ENCODE results near the gene HAPLN2. TPM values are rescaled to one million over a fixed set of nuclear protein-coding genes. Genes with fewer than 3 reads are reported as not detected.

HAPLN2 gene
- total RNA-seq, 1 experiment from 2014 or later: 1.2 TPM

GRCh38 chr1:156644640-156645039, 25.4 kb downstream of the HAPLN2 start:
- ChIA-PET POLR2A (no interaction called here), CTCF (interaction anchor here (1.0 to 12.1 kb wide), 6 partner anchors 14 to 62 kb away, joined by 3 to 180 read pairs (median 35); no protein-coding TSS in a partner anchor)
- Mint-ChIP-seq H3K9me3 (no peaks in the 10 kb centered on the region), H3K4me3 (no peak overlapping the region), H3K4me1 (peaks cover 29% of the 10 kb centered on the region), H3K27me3 (ENCODE audit: low read depth) (peaks cover 99% of the 10 kb centered on the region), H3K36me3 (no peaks in the 10 kb centered on the region), H3K27ac (no peak overlapping the region)
- TF ChIP-seq USF2 (CRISPR knock-in tag; IDR thresholded peaks at IDR 0.05): no peak
- no peak for DNase-seq (ENCODE audit: low spot score)
- ATAC-seq: no peak

- ChIA-PET POLR2A (no interaction called here), CTCF (interaction anchor here (0.9 to 12.1 kb wide), 10 partner anchors 14 to 194 kb away, joined by 3 to 180 read pairs (median 6); partner anchors contain the start of gene HAPLN2)
- Mint-ChIP-seq H3K4me3 (no peak overlapping the region), H3K27me3 (ENCODE audit: low read depth) (peaks cover 98% of the 10 kb centered on the region), H3K27ac (no peak overlapping the region), H3K9me3 (no peaks in the 10 kb centered on the region), H3K36me3 (no peaks in the 10 kb centered on the region), H3K4me1 (peaks cover 29% of the 10 kb centered on the region)
- TF ChIP-seq JUN (CRISPR knock-in tag; IDR thresholded peaks at IDR 0.05): no peak
- TF ChIP-seq SOX15 (CRISPR knock-in tag; IDR thresholded peaks at IDR 0.05): no peak
- no peak for TF ChIP-seq E2F5 (CRISPR knock-in tag; IDR thresholded peaks at IDR 0.05)
- TF ChIP-seq GRHL2 (CRISPR knock-in tag; IDR thresholded peaks at IDR 0.05; ENCODE audit: insufficient replicate concordance, severe bottlenecking): no peak
- no peak for TF ChIP-seq OVOL2 (CRISPR knock-in tag; IDR thresholded peaks at IDR 0.05; ENCODE audit: borderline replicate concordance)
- TF ChIP-seq ZNF671 (CRISPR knock-in tag; IDR thresholded peaks at IDR 0.05): no peak
- no peak for TF ChIP-seq ZNF263 (CRISPR knock-in tag; IDR thresholded peaks at IDR 0.05; ENCODE audit: low read depth)
- TF ChIP-seq ZNF396 (CRISPR knock-in tag; IDR thresholded peaks at IDR 0.05; ENCODE audit: borderline replicate concordance): no peak
- DNase-seq (ENCODE audit: low spot score): no peak
- ATAC-seq: no peak
Measured at GRCh38 chr1:156645056-156645455, 25.8 kb downstream of the HAPLN2 start.

- Mint-ChIP-seq H3K4me1 (peaks cover 29% of the 10 kb centered on the region), H3K27ac (no peak overlapping the region), H3K4me3 (no peak overlapping the region), H3K9me3 (no peaks in the 10 kb centered on the region), H3K36me3 (no peaks in the 10 kb centered on the region), H3K27me3 (ENCODE audit: low read depth) (peaks cover 98% of the 10 kb centered on the region)
- TF ChIP-seq ESRRA (CRISPR knock-in tag; IDR thresholded peaks at IDR 0.05; ENCODE audit: borderline replicate concordance): no peak
- no peak for TF ChIP-seq MYBL2 (CRISPR knock-in tag; IDR thresholded peaks at IDR 0.05)
- no peak for TF ChIP-seq ZBTB43 (CRISPR knock-in tag; IDR thresholded peaks at IDR 0.05)
- no peak for TF ChIP-seq TCF7 (CRISPR knock-in tag; IDR thresholded peaks at IDR 0.05; ENCODE audit: low read depth)
- no peak for TF ChIP-seq KAT7 (CRISPR knock-in tag; IDR thresholded peaks at IDR 0.05; ENCODE audit: borderline replicate concordance)
- CTCF ChIA-PET: interaction anchor here (0.9 to 12.1 kb wide), 8 partner anchors 14 to 193 kb away, joined by 3 to 180 read pairs (median 6); partner anchors contain the start of gene HAPLN2
- POLR2A ChIA-PET: no interaction called here
- DNase-seq (ENCODE audit: low spot score) (no peak), ATAC-seq (no peak)
Measured at GRCh38 chr1:156645666-156646065, 26.5 kb downstream of the HAPLN2 start.

- POLR2A ChIA-PET: no interaction called here
- H3K9me3 Mint-ChIP-seq: no peaks in the 10 kb centered on the region
- no peak for DNase-seq (ENCODE audit: low spot score)
- H3K36me3 Mint-ChIP-seq: no peaks in the 10 kb centered on the region
- no peak overlapping the region for H3K27ac Mint-ChIP-seq
- CTCF ChIA-PET: interaction anchor here (1.0 to 12.1 kb wide), 6 partner anchors 13 to 79 kb away, joined by 3 to 180 read pairs (median 6); partner anchors contain the start of gene HAPLN2
- peak overlapping the region; percentile 29; the same call in 1 of the 2 replicates for H3K4me3 Mint-ChIP-seq
- no peak for ATAC-seq
- TF ChIP-seq NR2C2 (CRISPR knock-in tag; IDR thresholded peaks at IDR 0.05) (no peak), E2F5 (CRISPR knock-in tag; IDR thresholded peaks at IDR 0.05) (no peak), PRDM15 (CRISPR knock-in tag; IDR thresholded peaks at IDR 0.05) (no peak)
- H3K27me3 Mint-ChIP-seq (ENCODE audit: low read depth): peaks cover 98% of the 10 kb centered on the region
- H3K4me1 Mint-ChIP-seq: peaks cover 18% of the 10 kb centered on the region
Measured at GRCh38 chr1:156646738-156647211, 27.6 kb downstream of the HAPLN2 start.
